GM21360 (cell line): ENCODE data around the gene SCN9A.
"Not testable (repeated sequence)": the region's sequence is repeated elsewhere in the genome, so short reads cannot be mapped to it uniquely, and the experiment has no call there.

Experiments used
- ATAC-seq: cut with Tn5 transposase; IDR thresholded peaks from one replicate; pipeline ENCODE4 v1.9.1; 2021; ENCODE audit warnings: mild to moderate bottlenecking, moderate library complexity; ENCODE audit not compliant: unreplicated experiment

SCN9A gene

GRCh38 chr2:166256896-166257295 is 118.8 kb downstream of the SCN9A start:
- no peak for ATAC-seq

GRCh38 chr2:166249318-166249717 is 126.4 kb downstream of the SCN9A start:
- ATAC-seq, result no peak

GRCh38 chr2:166246901-166247300 is 128.8 kb downstream of the SCN9A start:
- ATAC-seq, result no peak

- ATAC-seq, result no peak
Measured at GRCh38 chr2:166242309-166242708, 133.4 kb downstream of the SCN9A start.

GRCh38 chr2:166240387-166241313 is 135.1 kb downstream of the SCN9A start:
- ATAC-seq, result no peak

GRCh38 chr2:166239548-166239947 is 136.2 kb downstream of the SCN9A start:
- no peak for ATAC-seq

- ATAC-seq, result no peak
Measured at GRCh38 chr2:166238176-166238575, 137.6 kb downstream of the SCN9A start.

GRCh38 chr2:166234112-166234846 is 141.5 kb downstream of the SCN9A start:
- no peak for ATAC-seq

GRCh38 chr2:166233244-166233643 is 142.5 kb downstream of the SCN9A start:
- no peak for ATAC-seq

- no peak for ATAC-seq
Measured at GRCh38 chr2:166230724-166231070, 145.0 kb downstream of the SCN9A start.

GRCh38 chr2:166230024-166230723 is 145.6 kb downstream of the SCN9A start:
- ATAC-seq, result no peak

- ATAC-seq, result no peak
Measured at GRCh38 chr2:166229678-166230023, 146.1 kb downstream of the SCN9A start.

- ATAC-seq, result no peak
Measured at GRCh38 chr2:166224197-166224596, 151.5 kb downstream of the SCN9A start.

GRCh38 chr2:166223298-166223697 is 152.4 kb downstream of the SCN9A start:
- no peak for ATAC-seq

- no peak for ATAC-seq
Measured at GRCh38 chr2:166211079-166211478, 164.7 kb downstream of the SCN9A start.

- ATAC-seq, result not testable (repeated sequence)
Measured at GRCh38 chr2:166209944-166210343, 165.8 kb downstream of the SCN9A start.

- ATAC-seq, result not testable (repeated sequence)
Measured at GRCh38 chr2:166209367-166209766, 166.4 kb downstream of the SCN9A start.

GRCh38 chr2:166206153-166206552 is 169.6 kb downstream of the SCN9A start:
- ATAC-seq, result not testable (repeated sequence)

GRCh38 chr2:166202778-166203177 is 173.0 kb downstream of the SCN9A start:
- no peak for ATAC-seq

- no peak for ATAC-seq
Measured at GRCh38 chr2:166197446-166197845, 178.3 kb downstream of the SCN9A start.

- no peak for ATAC-seq
Measured at GRCh38 chr2:166193407-166193806, 182.3 kb downstream of the SCN9A start.

GRCh38 chr2:166188084-166188483 is 187.7 kb downstream of the SCN9A start:
- ATAC-seq, result no peak
